ENCODE results near the gene SBNO1.

SBNO1 gene

DNA sequence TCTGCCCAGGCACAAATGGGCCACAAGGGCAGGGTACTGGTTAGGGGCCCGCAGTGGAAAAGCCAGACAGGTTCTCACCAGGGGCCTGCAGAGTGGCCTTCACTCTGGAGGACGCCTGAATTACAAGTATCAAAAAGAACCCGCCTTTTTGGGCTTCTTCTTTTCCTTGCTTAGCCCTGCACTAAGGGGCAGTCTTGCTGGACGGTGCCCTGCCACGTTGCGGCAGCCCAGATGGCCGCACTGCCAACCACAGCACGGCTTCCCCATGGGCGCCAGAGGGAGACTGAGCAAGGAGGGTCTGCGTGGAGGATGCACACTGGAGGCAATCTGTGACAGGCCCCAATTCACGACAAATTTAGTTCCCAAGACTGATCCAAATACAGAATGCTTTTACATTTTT lies 74.7 kb downstream of the SBNO1 start:
- TF ChIP-seq, protein P1, sequence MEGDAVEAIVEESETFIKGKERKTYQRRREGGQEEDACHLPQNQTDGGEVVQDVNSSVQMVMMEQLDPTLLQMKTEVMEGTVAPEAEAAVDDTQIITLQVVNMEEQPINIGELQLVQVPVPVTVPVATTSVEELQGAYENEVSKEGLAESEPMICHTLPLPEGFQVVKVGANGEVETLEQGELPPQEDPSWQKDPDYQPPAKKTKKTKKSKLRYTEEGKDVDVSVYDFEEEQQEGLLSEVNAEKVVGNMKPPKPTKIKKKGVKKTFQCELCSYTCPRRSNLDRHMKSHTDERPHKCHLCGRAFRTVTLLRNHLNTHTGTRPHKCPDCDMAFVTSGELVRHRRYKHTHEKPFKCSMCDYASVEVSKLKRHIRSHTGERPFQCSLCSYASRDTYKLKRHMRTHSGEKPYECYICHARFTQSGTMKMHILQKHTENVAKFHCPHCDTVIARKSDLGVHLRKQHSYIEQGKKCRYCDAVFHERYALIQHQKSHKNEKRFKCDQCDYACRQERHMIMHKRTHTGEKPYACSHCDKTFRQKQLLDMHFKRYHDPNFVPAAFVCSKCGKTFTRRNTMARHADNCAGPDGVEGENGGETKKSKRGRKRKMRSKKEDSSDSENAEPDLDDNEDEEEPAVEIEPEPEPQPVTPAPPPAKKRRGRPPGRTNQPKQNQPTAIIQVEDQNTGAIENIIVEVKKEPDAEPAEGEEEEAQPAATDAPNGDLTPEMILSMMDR (IDR thresholded peaks at IDR 0.05; ENCODE audit: control extremely low read depth, extremely low read depth, low read depth, missing control alignments): no peak
- ChIA-PET POLR2A (no interaction called here), CTCF (no interaction called here)

GRCh38 chr12:123288751-123289346 lies 75.8 kb downstream of the SBNO1 start:
- DNase-seq (ENCODE audit: extremely low spot score): no peak
- CTCF ChIA-PET: no interaction called here
- POLR2A ChIA-PET: interaction anchor here (0.6 kb wide), 1 partner anchor 292 kb away, joined by 3 read pairs; no protein-coding TSS in a partner anchor
- TF ChIP-seq, protein P1 (IDR thresholded peaks at IDR 0.05; ENCODE audit: control extremely low read depth, extremely low read depth, low read depth, missing control alignments): no peak

More for the DNA sequence above, 74.7 kb downstream of the SBNO1 start:
- no peak for DNase-seq (ENCODE audit: extremely low spot score)

DNA sequence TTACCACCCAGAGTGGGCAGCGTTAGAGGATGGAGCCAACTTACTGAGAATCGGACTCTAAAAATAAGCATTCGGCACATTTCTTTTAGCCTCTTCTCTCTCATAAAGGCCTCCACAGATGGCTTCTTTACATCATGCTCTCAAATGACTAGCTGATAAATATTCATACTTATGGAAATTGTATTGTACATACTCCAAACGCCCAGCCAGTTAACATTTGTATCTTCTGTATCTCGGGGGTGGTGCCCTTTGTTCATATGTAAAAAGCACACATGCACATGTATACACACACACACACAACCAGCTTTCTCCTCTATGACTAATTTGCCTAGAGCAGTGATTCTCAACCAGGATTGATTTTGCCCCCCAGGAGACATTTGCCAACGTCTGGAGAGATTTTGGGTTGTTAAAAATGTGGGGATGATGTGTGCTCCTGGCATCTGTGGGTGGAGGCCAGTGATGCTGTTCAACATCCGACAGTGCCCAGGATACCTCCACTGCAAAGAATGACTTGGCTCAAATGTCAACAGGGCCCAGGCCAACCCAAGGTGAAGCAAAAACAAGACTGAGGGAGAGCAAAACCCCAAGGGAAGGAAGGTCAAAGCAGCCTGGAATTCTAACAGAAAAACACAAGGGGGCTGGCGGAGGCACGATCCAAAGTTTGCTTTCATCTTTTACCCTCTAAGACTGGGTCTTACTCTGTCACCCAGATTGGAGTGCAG lies 77.8 kb downstream of the SBNO1 start:
- ChIA-PET POLR2A (no interaction called here), CTCF (interaction anchor here (1.1 kb wide), 1 partner anchor 92 kb away, joined by 3 read pairs; no protein-coding TSS in a partner anchor)
- TF ChIP-seq, protein P1 (IDR thresholded peaks at IDR 0.05; ENCODE audit: control extremely low read depth, extremely low read depth, low read depth, missing control alignments): no peak
- DNase-seq (ENCODE audit: extremely low spot score): no peak

DNA sequence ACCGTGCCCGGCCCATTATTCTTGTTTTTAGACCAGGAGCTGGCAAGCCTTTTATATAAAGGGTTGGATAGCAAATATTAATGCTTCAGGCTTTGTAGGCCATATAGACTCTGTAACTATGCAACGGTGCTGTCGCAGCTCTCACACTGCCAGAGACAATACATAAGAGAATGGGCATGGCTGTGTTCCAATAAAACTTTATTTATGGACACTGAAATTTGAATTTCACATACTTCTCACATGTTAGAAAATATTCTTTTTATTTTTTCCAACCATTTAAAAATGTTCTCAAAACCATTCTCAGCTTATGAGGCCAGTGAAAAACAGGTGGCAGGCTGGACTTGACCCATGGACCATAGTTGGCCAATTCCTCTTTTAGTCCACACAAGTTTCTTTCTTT lies 80.0 kb downstream of the SBNO1 start:
- no peak for DNase-seq (ENCODE audit: extremely low spot score)
- POLR2A ChIA-PET: no interaction called here
- CTCF ChIA-PET: interaction anchor here (1.2 kb wide), 1 partner anchor 47 kb away, joined by 3 read pairs; no protein-coding TSS in a partner anchor
- TF ChIP-seq, protein P1 (IDR thresholded peaks at IDR 0.05; ENCODE audit: control extremely low read depth, extremely low read depth, low read depth, missing control alignments): no peak

DNA sequence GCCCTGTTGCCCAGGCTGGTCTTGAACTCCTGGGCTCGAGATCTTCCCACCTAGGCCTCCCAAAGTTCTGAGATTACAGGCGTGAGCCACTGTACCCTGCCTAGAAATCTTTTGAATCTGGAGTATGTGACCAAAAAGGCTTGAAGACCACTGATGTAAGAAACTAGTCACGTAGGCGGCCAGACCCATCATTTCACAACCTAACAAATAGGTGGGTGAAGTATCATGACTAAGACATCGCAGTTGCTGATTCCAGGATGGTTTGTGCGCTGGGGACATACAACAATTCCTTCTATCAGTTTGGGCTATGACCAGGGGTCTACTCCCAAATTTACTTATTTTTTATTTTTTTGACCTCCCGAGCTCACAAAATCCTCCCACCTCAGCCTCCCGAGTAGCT lies 81.2 kb downstream of the SBNO1 start:
- CTCF ChIA-PET: no interaction called here
- POLR2A ChIA-PET: interaction anchor here (0.5 kb wide), 1 partner anchor 79 kb away, joined by 3 read pairs; no protein-coding TSS in a partner anchor
- no peak for DNase-seq (ENCODE audit: extremely low spot score)
- TF ChIP-seq, protein P1 (IDR thresholded peaks at IDR 0.05; ENCODE audit: control extremely low read depth, extremely low read depth, low read depth, missing control alignments): no peak

GRCh38 chr12:123282111-123282510 lies 82.5 kb downstream of the SBNO1 start:
- DNase-seq (ENCODE audit: extremely low spot score): no peak
- POLR2A ChIA-PET: no interaction called here
- CTCF ChIA-PET: interaction anchor here (1.4 kb wide), 1 partner anchor 9 kb away, joined by 4 read pairs; no protein-coding TSS in a partner anchor
- TF ChIP-seq, protein P1 (IDR thresholded peaks at IDR 0.05; ENCODE audit: control extremely low read depth, extremely low read depth, low read depth, missing control alignments): no peak

Measured in GM10248 (cell line).